ENCODE measurements around the gene ZNF207. TPM values are rescaled to one million over a fixed set of nuclear protein-coding genes. Genes with fewer than 3 reads are reported as not detected.

The ZNF207 gene
- total and polyA plus RNA-seq, 8 donors, result 46.8 to 800 (median 118) TPM

DNA sequence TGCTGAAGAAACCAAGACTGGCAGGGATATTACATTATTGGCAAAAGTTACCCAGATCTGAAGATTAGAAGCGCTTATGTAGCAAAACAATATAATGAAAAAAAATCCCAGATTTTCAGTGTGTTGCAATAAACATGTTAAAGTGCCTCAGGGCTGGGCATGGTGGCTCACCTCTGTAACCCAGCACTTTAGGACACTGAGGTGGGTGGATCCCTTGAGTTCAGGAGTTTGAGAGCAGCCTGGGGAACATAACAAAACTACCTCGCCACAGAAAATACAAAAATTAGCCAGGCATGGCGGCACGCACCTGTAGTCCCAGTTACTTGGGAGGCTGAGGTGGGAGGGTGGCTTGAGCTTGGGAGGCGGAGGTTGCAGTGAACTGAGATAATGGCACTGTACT is 6.8 kb downstream of the ZNF207 start:
- Histone ChIP-seq H3K9me3 (no peaks in the 10 kb centered on the region), H3K36me3 (peaks cover 43 to 98% (median 96%) of the 10 kb centered on the region in 4 donors), H3K4me1 (peaks cover 40 to 92% (median 68%) of the 10 kb centered on the region in 4 donors), H3K27ac (no peak overlapping the region), H3K27me3 (no peaks in the 10 kb centered on the region), H3K4me3 (no peak overlapping the region)
- TF ChIP-seq POLR2A (IDR thresholded peaks at IDR 0.05) (no peak), POLR2AphosphoS5 (IDR thresholded peaks at IDR 0.05) (no peak), EP300 (IDR thresholded peaks at IDR 0.05) (no peak)
- TF ChIP-seq, protein P1, sequence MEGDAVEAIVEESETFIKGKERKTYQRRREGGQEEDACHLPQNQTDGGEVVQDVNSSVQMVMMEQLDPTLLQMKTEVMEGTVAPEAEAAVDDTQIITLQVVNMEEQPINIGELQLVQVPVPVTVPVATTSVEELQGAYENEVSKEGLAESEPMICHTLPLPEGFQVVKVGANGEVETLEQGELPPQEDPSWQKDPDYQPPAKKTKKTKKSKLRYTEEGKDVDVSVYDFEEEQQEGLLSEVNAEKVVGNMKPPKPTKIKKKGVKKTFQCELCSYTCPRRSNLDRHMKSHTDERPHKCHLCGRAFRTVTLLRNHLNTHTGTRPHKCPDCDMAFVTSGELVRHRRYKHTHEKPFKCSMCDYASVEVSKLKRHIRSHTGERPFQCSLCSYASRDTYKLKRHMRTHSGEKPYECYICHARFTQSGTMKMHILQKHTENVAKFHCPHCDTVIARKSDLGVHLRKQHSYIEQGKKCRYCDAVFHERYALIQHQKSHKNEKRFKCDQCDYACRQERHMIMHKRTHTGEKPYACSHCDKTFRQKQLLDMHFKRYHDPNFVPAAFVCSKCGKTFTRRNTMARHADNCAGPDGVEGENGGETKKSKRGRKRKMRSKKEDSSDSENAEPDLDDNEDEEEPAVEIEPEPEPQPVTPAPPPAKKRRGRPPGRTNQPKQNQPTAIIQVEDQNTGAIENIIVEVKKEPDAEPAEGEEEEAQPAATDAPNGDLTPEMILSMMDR (IDR thresholded peaks at IDR 0.05), result no peak
- intact Hi-C loops (cut with DNase I; ENCODE audit: low total_unique reads), result no loop called here
- no peak for DNase-seq
- 92 to 98% (median 95%) methylated on average over 5 of the region's 5 CpGs for WGBS, 5 donors

GRCh38 chr17:32357615-32358014 is 7.7 kb downstream of the ZNF207 start:
- intact Hi-C loops (cut with DNase I; ENCODE audit: low total_unique reads), result no loop called here
- peaks cover 32 to 83% (median 60%) of the 10 kb centered on the region in 4 donors for H3K4me1 ChIP-seq
- no peak for DNase-seq
- peaks cover 50 to 100% (median 99%) of the 10 kb centered on the region in 4 donors for H3K36me3 ChIP-seq
- 69 to 77% (median 73%) methylated on average over 8 of the region's 8 CpGs for WGBS, 5 donors
- no peak for TF ChIP-seq POLR2AphosphoS5 (IDR thresholded peaks at IDR 0.05)
- TF ChIP-seq EP300 (IDR thresholded peaks at IDR 0.05), result no peak
- TF ChIP-seq POLR2A (IDR thresholded peaks at IDR 0.05), result no peak
- TF ChIP-seq, protein P1 (IDR thresholded peaks at IDR 0.05), result no peak
- H3K4me3 ChIP-seq, result no peak overlapping the region
- H3K9me3 ChIP-seq, result no peaks in the 10 kb centered on the region
- H3K27ac ChIP-seq, result no peak overlapping the region
- H3K27me3 ChIP-seq, result no peaks in the 10 kb centered on the region

DNA sequence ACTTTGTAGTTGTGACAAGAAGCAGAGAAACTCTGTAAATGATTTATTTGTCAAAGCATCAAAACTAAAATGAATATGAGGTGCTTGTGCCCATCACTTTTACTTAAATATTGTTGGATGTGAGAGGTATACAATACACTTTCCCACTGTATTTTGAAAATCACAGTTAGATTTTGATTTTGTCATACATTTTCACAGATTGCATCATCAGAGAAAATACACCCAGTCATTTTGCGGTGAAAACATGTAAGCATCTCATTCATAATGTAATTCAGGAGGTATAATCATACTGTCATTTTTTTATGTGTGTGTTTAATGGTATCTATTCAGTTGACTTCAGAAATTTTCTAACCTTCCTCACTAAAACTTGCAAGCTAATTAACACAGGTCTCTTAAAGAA is 11.3 kb downstream of the ZNF207 start:
- no peak for DNase-seq
- Histone ChIP-seq H3K36me3 (peaks cover 80 to 100% (median 100%) of the 10 kb centered on the region in 4 donors), H3K27ac (no peak overlapping the region), H3K4me1 (peaks cover 0 to 47% (median 26%) of the 10 kb centered on the region in 4 donors), H3K4me3 (no peak overlapping the region), H3K9me3 (no peaks in the 10 kb centered on the region), H3K27me3 (no peaks in the 10 kb centered on the region)
- 89 to 96% (median 94%) methylated on average over 1 of the region's 1 CpG for WGBS, 5 donors
- intact Hi-C loops (cut with DNase I; ENCODE audit: low total_unique reads), result no loop called here
- TF ChIP-seq, protein P1 (IDR thresholded peaks at IDR 0.05), result no peak
- TF ChIP-seq POLR2A (IDR thresholded peaks at IDR 0.05) (no peak), POLR2AphosphoS5 (IDR thresholded peaks at IDR 0.05) (no peak), EP300 (IDR thresholded peaks at IDR 0.05) (no peak)

GRCh38 chr17:32370426-32370825 is 20.5 kb downstream of the ZNF207 start:
- TF ChIP-seq POLR2A (IDR thresholded peaks at IDR 0.05), result no peak
- no peak for TF ChIP-seq EP300 (IDR thresholded peaks at IDR 0.05)
- no peak for TF ChIP-seq POLR2AphosphoS5 (IDR thresholded peaks at IDR 0.05)
- TF ChIP-seq, protein P1 (IDR thresholded peaks at IDR 0.05), result no peak
- Histone ChIP-seq H3K36me3 (peaks cover 67 to 100% (median 100%) of the 10 kb centered on the region in 4 donors), H3K27me3 (no peaks in the 10 kb centered on the region), H3K4me1 (peaks cover 0 to 37% (median 8%) of the 10 kb centered on the region in 4 donors), H3K4me3 (no peak overlapping the region), H3K9me3 (no peaks in the 10 kb centered on the region), H3K27ac (no peak overlapping the region)
- intact Hi-C loops (cut with DNase I; ENCODE audit: low total_unique reads), result no loop called here
- no peak for DNase-seq
- WGBS, 5 donors, result 37 to 69% (median 58%) methylated on average over 1 of the region's 1 CpG

Measured in stomach (tissue), 9 donors.